ENCODE data around the gene GABRB1.

GRCh38 chr4:47060561-47060960 is 29.2 kb downstream of the GABRB1 start:
- TF ChIP-seq EZH2 (IDR thresholded peaks at IDR 0.05; ENCODE audit: borderline replicate concordance, low read depth, low read length, severe bottlenecking) (no peak), CTCF (IDR thresholded peaks at IDR 0.05; ENCODE audit: borderline replicate concordance, extremely low read depth, low read length, poor library complexity, severe bottlenecking) (no peak)

All from DND-41 (cell line).